Activated CD8-positive, alpha-beta memory T cell treated with anti-CD3 and anti-CD28 coated beads for 4 hours (primary cell): Measurements from ENCODE around the gene CLINT1.
A peak's percentile ranks its signal among the peaks of the same experiment; 100 is the strongest.
"Not testable (repeated sequence)": the region's sequence is repeated elsewhere in the genome, so short reads cannot be mapped to it uniquely, and the experiment has no call there.

Experiments
- DNase-seq, 2 donors: peaks; one replicate each; pipeline ENCODE4 v3.0.0-alpha.2; 2020; ENCODE audit warnings: low read depth in 2 of 2

CLINT1 gene

DNA sequence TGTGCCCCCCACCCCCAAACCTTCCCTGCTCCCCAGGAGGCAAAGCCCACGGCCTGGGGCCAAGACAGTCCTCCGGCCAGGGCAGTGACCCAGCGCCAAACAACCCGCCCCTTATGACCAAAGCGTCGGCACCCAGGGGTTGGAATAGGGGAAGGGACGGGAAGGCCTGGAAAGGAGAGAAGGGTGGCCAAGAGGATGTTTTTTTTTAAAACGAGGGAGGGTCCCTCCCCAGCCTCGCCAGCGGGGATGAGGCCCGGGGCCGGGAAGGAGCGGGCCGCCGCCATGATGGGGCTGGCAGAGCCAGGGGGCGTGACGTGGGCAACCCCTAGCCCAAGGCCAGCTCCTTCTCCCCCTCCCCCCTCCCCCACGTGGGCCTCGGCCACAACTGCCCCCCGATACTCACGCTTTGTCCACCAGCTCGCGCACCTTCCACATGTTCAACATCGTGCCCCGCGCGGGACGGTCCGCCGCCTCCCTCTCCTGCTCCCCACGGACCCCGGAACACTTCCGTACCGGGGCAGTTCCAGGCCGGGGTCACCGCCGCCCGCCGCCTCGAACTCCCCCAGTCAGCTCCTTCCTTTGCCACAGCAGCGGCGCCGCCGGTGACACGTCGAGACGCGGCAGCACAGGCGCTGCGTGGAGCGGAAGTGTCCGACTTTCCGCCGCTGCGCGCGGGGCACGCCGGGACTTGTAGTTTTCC is at the start of gene CLINT1:
Gene CLINT1, minus strand, starts transcription at position 619 of the 700 bp plus-strand sequence. Its CDS starts 175 bp downstream, at position 444.
- DNase-seq: peak; percentile 78 to 80

DNA sequence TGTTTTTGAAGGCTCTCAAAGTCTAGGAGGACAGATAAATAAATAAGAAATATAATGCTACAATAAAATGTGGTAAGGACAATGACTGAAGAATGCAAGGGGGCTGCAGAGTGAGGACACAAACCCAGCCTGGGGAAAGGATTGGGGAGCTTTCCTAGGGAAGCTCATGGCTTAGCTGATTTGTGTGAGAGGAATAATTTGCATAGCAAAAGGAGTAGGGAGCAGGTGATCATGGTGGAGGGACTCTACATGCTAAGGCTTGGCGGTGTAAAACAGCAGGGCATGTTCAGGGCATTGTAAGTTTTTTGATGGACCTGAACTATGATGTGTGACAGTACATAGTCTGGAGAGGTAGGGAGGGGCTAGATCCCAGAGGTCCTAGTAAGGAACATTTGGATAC is 49.5 kb upstream of the CLINT1 start:
- no peak for DNase-seq

- DNase-seq: no peak
These were observed 48.5 kb upstream of the CLINT1 start for GRCh38 chr5:157907479-157907878.

DNA sequence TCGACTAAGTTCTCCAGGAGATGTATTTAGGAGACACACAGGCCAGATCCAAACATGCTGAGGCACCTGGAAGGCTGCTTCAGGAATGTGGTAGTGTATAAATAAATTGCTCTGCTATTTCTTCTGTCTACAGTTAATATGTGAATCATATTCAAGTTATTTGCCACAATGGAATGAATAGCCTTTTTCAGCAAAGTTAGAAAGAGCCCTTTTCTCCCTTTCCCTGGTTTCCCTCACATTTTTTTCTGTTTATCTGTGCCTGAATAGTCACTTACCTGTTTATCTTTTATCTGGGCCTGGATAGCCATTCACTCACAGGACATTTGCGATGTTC is 44.1 kb upstream of the CLINT1 start:
- no peak for DNase-seq

- no peak for DNase-seq
These were observed 43.6 kb upstream of the CLINT1 start for GRCh38 chr5:157902449-157903116.

DNA sequence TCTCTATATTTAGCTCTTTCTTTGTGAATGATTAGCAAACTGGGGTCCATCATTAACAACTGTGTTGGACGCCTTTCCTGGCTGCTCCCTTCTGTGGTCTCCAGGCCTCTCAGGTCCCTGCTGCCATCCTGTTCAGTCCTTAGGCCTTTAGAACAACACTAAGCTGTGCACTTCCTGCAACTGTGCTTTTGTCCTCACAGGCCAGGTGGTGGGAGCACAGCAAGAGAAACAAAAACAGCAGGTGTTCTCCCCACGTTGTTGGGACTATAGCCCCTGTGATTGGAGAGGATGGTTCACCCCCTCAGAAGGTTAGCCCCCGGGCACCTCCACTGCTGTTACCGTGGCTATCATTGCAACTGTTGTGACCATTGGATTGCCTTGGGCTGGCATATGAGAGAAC is 41.7 kb upstream of the CLINT1 start:
- no peak for DNase-seq

DNA sequence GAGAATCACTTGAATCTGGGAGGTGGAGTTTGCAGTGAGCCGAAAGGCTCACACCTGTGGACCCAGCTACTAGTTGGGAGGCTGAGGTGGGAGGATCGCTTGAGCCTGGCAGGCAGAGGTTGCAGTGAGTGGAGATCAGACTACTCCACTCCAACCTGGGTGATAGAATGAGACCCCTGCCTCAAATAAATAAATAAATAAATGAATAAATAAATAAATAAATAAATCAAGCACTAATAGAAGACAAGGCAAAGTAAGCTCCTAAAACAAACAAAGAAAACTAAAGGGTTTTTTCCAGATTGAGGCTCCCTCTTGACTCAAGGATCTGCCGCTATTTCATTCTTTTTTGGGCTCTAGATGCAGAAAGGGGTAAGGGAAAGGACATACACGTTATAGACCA is 34.7 kb upstream of the CLINT1 start:
- DNase-seq: no peak

DNA sequence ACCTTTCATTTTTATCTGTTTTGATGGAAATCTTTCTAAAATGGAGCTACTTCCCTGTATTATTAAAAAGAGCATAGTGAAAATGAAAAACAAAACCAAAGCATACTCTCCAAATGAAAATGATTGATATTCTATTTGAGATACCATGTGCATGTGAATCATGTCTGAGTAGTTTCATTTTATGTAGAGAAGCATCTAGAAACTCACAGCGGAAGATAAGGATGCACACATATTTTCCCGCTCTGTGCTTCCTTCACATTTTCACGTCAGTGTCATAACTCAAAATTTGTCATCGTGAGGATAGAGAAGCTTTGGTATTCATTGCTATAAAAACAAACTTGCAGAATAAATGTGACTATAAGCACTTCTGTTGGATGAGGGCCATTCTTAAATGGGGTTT is 34.0 kb upstream of the CLINT1 start:
- DNase-seq: no peak

DNA sequence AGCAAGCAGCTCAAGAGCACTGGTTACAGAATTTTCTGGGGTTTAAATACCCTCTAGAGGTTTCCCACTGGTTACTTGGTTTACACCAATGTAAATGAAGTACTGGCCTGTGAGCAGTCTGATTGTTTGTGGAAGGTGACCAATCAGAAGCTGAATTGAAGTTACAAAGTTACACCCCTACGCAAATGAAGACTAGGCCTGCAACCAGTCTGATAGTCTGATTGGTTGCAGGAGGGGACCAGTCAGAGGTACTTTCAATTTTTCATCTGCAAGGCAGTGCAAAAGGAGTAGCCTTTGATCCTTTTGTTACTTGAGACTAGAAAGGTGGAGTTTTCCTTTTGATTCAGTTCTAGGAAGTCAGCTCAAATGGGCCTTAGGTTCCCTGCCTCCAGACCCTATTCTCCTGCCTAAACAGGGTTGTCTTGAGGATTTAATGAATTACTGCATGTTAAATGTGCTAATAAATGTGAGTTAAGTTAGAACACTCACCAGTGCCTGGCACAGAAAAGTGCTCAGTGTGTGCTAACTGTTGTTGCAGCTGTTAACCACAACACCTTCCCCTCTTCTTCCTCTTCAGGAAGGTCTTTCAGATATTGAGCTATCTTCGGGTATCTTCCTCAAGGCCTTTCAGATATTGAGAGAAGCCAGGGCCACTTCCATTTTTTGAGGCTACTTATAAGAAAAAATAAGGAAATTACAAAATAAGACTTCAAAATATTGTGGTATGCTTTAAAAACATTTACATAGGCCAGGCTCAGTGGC is 32.1 kb upstream of the CLINT1 start:
- DNase-seq: no peak

DNA sequence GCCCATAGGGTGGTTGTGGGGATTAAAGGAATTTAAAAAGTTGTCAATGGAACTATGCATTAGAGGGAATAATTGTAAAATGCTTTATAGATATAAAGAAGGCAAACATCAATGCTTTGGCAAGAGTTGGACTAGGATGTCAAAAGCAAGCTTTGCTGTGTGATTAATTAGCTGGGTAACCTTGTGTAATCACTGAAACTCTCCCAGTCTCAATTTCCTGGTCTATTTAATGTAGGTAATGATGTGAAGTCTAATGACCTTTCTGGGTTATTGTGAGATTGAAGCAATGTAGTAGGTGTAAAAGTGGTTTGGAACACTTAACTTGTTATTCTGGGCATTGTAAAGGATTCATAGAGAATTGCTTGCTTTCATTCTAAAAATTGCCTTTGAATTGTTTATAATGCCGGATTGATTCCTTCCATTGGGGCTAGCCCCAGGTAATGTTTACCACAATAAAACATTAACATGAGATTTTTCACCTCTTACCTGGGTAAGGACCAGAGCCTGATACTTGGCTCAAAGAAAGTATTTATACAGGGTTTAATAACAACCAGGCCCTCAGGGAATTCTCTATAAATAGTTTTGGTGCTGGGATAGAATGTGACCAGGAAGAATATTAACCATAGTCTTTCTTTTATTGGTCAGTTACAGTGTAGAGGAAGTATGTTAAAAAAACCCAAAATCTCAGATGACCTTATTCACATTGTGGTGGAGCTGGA is 30.0 kb upstream of the CLINT1 start:
- DNase-seq: no peak

- no peak for DNase-seq
These were observed 27.9 kb upstream of the CLINT1 start for GRCh38 chr5:157886796-157887380.

- DNase-seq: not testable (repeated sequence)
These were observed 26.1 kb upstream of the CLINT1 start for GRCh38 chr5:157885051-157885450.

GRCh38 chr5:157881498-157881897 is 22.6 kb upstream of the CLINT1 start:
- DNase-seq: not testable (repeated sequence)

- DNase-seq: no peak
These were observed 18.9 kb upstream of the CLINT1 start for GRCh38 chr5:157877821-157878220.

DNA sequence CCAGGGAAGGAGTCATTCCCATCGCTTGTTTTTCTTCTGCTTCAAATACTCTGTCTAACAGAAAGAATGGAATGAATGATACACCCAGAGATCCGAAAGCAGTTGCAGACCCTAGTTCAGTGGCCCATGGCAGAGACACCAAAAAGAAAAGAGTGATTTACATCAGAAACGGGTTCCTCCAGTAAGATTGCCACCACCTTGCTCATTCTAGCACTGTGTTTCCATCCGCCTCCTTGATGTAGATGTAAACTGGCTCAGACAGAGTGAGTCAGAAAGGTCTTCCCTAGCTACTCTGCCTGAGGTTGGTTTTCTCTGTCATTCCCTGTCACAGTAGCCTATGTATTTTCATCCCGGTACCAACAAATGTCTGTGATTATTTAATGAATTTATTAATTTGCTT is 15.9 kb upstream of the CLINT1 start:
- no peak for DNase-seq

DNA sequence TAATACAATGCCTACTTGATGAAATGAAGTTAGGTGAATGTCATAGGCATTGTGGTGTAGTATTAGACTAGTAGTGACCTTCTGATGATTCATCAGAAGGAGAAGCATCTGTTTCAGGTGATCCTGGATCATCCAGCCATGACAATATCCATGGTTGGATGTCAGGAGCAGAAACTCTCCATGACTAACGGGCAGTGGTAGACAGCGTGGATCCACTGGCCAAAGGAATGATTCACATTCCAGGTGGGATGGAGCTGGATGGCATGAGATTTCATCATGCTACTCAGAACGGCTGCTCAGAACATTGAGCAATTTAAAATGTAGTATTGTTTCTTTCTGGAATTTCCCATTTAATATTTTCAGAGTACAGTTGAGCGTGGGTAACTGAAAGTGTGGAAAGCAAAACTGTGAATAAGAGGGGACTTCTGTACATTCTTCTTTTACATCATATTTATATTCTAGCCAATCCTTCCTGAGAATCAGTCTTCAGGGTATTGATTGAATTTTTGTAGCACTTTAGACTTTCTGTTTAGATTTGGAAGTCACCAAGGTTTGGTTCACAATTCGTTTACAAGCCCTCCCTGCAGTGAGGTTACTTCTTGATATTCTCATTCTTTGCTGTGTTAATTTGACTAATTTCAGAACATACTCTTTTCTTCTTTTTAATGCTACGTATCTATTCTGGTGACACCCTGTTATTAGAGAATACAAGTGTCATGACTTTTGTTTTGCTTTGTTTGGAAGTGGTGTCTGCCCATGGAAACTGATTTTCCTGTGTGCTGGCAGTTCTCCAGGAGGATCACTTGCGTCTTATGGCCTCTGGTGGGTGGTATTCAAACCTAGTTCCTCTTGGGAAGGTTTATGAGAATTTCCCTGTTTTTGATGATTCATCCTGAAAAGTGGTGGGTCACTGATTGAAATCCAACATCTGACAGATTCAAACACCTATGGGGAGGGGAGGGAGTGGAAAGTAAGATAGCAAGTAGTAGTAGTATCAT is 12.2 kb upstream of the CLINT1 start:
- no peak for DNase-seq

DNA sequence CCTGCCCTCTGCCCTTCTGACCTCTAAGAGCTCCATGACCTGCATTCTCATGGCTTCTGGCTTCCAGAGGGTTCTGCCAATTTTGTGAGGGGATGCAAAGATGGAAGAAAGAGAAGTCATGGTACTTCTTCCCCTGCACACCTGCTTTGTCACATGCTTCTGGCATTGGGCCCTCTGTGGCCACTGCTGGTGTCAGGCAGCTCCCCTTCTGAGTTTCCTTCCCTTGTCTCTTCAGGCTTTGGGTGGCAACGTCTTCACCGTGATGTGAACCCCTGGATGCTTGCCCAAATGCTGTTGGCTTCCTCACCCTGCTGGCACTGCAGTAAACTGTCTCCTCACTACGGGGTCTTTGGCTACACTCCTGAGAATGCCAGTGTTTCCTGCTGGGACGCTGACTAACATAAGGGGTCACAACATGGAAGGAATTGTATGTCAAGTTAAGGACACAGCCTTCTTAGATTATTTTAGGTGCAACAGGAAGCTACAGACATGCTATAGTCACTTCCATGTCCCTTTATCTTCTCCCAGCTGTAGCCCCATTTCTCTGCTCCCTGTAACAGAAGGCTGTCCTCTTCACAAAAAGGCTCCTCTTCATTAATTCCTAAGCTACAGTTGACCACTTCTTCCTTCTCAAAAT is 8.9 kb upstream of the CLINT1 start:
- no peak for DNase-seq

- DNase-seq: no peak
These were observed 7.6 kb upstream of the CLINT1 start for GRCh38 chr5:157866536-157866935.

DNA sequence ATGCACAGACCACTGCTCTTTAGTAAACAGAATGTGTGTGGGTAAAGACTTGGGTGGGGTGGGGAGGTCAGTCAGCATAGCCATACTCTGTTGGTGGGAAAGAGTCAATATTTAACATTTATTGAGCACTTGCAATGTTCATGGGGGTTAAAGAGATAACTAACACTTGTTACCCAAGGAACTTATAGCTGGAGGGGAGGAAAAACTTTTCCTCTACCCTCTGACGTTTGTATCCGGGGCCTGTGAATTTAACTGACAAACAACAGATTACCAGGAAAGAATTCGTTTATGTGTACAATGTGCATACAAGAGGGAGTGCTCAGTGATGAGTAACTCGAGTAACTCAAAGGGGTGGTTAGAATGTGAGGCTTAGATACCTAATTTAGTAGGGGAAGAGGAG is 6.8 kb upstream of the CLINT1 start:
- no peak for DNase-seq

DNA sequence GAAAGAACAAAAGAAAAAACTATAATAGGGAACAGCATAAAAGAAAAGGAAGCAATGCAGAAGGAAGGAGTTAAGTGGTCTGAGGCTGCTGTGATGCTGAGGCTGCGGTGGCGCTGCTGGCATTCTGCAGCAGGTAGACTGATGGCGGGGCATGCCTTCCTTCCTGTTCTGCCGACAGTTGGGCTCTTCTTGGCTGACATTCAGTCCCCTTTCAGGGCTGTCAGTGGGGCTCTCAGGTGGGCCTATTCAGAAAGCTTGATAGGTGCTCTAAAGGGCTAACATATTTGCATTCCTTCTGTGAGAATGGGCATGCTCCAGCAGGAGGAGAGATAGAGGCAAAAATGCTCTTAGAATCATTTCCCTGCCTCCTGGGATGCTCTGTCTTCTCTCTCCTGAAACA is 5.1 kb upstream of the CLINT1 start:
- DNase-seq: no peak
